HG03558 (cell line): ENCODE results near the gene ELAVL3.
"Not testable (repeated sequence)": the region's sequence is repeated elsewhere in the genome, so short reads cannot be mapped to it uniquely, and the experiment has no call there.

Experiments used
- ATAC-seq: cut with Tn5 transposase; IDR thresholded peaks from one replicate; pipeline ENCODE4 v1.9.1; 2021; ENCODE audit warnings: moderate number of reproducible peaks; ENCODE audit not compliant: unreplicated experiment; ENCODE audit errors: extremely low read depth

The ELAVL3 gene

GRCh38 chr19:11445141-11445540, 35.7 kb downstream of the ELAVL3 start:
- ATAC-seq = no peak

GRCh38 chr19:11444059-11444458, 36.8 kb downstream of the ELAVL3 start:
- no peak for ATAC-seq

- no peak for ATAC-seq
Measured at GRCh38 chr19:11437955-11438354, 42.9 kb downstream of the ELAVL3 start.

- ATAC-seq = no peak
Measured at GRCh38 chr19:11435833-11436313, 45.0 kb downstream of the ELAVL3 start.

GRCh38 chr19:11435057-11435832, 45.6 kb downstream of the ELAVL3 start, which contains the start of the genes ODAD3 and PRKCSH:
Gene ODAD3, minus strand, starts transcription at chr19:11435121. Its CDS starts 105 bp downstream, at chr19:11435016.
Gene PRKCSH, plus strand, starts transcription at chr19:11435635. Its CDS starts 483 bp downstream, at chr19:11436118.
- ATAC-seq = peak; percentile 81

GRCh38 chr19:11434703-11435056, 46.2 kb downstream of the ELAVL3 start:
- ATAC-seq = no peak

- ATAC-seq = not testable (repeated sequence)
Measured at GRCh38 chr19:11433526-11433925, 47.3 kb downstream of the ELAVL3 start.

- no peak for ATAC-seq
Measured at GRCh38 chr19:11426656-11427055, 54.2 kb downstream of the ELAVL3 start.

- ATAC-seq = no peak
Measured at GRCh38 chr19:11425719-11426457, 55.0 kb downstream of the ELAVL3 start.

- no peak for ATAC-seq
Measured at GRCh38 chr19:11423791-11424181, 57.1 kb downstream of the ELAVL3 start.

- no peak for ATAC-seq
Measured at GRCh38 chr19:11423164-11423790, 57.6 kb downstream of the ELAVL3 start.

- ATAC-seq = no peak
Measured at GRCh38 chr19:11422163-11423065, 58.4 kb downstream of the ELAVL3 start.

GRCh38 chr19:11421371-11422098, 59.3 kb downstream of the ELAVL3 start:
- ATAC-seq = no peak

- no peak for ATAC-seq
Measured at GRCh38 chr19:11420429-11421370, 60.1 kb downstream of the ELAVL3 start.

- ATAC-seq = no peak
Measured at GRCh38 chr19:11418549-11419506, 62.0 kb downstream of the ELAVL3 start, which contains the start of gene RGL3. Gene RGL3, minus strand, starts transcription at chr19:11419314. Its CDS starts 36 bp downstream, at chr19:11419278.

GRCh38 chr19:11418094-11418548, 62.7 kb downstream of the ELAVL3 start:
- no peak for ATAC-seq
